ENCODE measurements around the gene MRPS15.

The MRPS15 gene

GRCh38 chr1:36475341-36475740 is 11.2 kb upstream of the MRPS15 start:
- no peak for TF ChIP-seq CTCF (IDR thresholded peaks at IDR 0.05; ENCODE audit: insufficient read depth, low read depth, low read length, missing control alignments)
- DNase-seq (ENCODE audit: low read depth) = no peak
- no peak overlapping the region for H3K4me3 ChIP-seq (ENCODE audit: low read length)

- H3K4me3 ChIP-seq (ENCODE audit: low read length) = no peak overlapping the region
- no peak for TF ChIP-seq CTCF (IDR thresholded peaks at IDR 0.05; ENCODE audit: insufficient read depth, low read depth, low read length, missing control alignments)
- no peak for DNase-seq (ENCODE audit: low read depth)
These were observed 8.5 kb upstream of the MRPS15 start for GRCh38 chr1:36472656-36473055.

- H3K4me3 ChIP-seq (ENCODE audit: low read length) = no peak overlapping the region
- TF ChIP-seq CTCF (IDR thresholded peaks at IDR 0.05; ENCODE audit: insufficient read depth, low read depth, low read length, missing control alignments) = no peak
- no peak for DNase-seq (ENCODE audit: low read depth)
These were observed 7.9 kb upstream of the MRPS15 start for GRCh38 chr1:36471830-36472641.

GRCh38 chr1:36469163-36469562 is 5.0 kb upstream of the MRPS15 start:
- TF ChIP-seq CTCF (IDR thresholded peaks at IDR 0.05; ENCODE audit: insufficient read depth, low read depth, low read length, missing control alignments) = no peak
- DNase-seq (ENCODE audit: low read depth) = no peak

GRCh38 chr1:36467700-36468455 is 3.7 kb upstream of the MRPS15 start:
- H3K4me3 ChIP-seq (ENCODE audit: low read length) = no peak overlapping the region
- TF ChIP-seq CTCF (IDR thresholded peaks at IDR 0.05; ENCODE audit: insufficient read depth, low read depth, low read length, missing control alignments) = no peak
- no peak for DNase-seq (ENCODE audit: low read depth)

More at GRCh38 chr1:36469163-36469562, 5.0 kb upstream of the MRPS15 start:
- no peak overlapping the region for H3K4me3 ChIP-seq (ENCODE audit: low read length)

GRCh38 chr1:36467027-36467410 is 2.8 kb upstream of the MRPS15 start:
- no peak for TF ChIP-seq CTCF (IDR thresholded peaks at IDR 0.05; ENCODE audit: insufficient read depth, low read depth, low read length, missing control alignments)
- no peak overlapping the region for H3K4me3 ChIP-seq (ENCODE audit: low read length)
- no peak for DNase-seq (ENCODE audit: low read depth)
